HEK293 (cell line): ENCODE data around the gene PON1.

ENCODE experiments used
- ZNF335 ChIP-seq: fragments of 450-650 bp; formaldehyde crosslinking; conservative IDR thresholded peaks from 2 replicates; pipeline ENCODE4 v1.5.1; 2016; ENCODE audit warnings: missing biosample characterization, missing genetic modification characterization
- ZSCAN23 ChIP-seq: fragments of 450-650 bp; formaldehyde crosslinking; IDR thresholded peaks from 2 replicates; pipeline ENCODE4 v1.5.1; 2016; ENCODE audit warnings: missing biosample characterization, missing genetic modification characterization

DNA sequence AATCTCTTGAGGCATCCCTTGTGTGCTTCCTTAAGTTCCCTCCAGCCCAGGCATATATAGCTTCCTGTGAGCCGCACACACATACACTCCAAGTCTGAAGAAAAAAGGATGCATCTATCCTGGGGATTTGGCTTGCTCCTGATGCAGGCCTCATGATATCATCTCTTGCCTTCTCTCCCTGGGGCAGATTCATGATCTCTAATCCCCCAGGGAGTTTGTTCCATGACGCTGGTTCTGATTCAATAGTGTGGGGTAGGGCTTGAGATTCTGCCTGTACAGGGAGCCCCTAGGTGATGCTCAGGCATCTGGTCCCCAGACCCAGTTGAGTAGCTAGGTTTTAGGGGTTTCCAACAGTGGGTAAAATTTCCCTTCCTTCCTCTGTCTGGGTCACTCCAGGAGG is 1.5 kb downstream of the PON1 start:
- TF ChIP-seq ZNF335 (tag by site-specific recombination) = no peak
- no peak for TF ChIP-seq ZSCAN23 (tag by site-specific recombination)
